ENCODE results near the gene KMT2C. TPM values are rescaled to one million over a fixed set of nuclear protein-coding genes. Genes with fewer than 3 reads are reported as not detected.

Gene KMT2C
- total RNA-seq (2014; rRNA removed; shearing (Covaris generic)) (47.5 and 51.9 TPM in 2 replicates), total RNA-seq (2022) (86.8 and 105 TPM in 2 replicates), Bru-seq, nascent RNA (percentile 94 among the genes with signal in this experiment), BruChase-seq, experiment 1, labeled RNA remaining after a 6-hour chase (percentile 89 among the genes with signal in this experiment), BruChase-seq, experiment 2, labeled RNA remaining after a 2-hour chase (percentile 90 among the genes with signal in this experiment)
- long read RNA-seq, partial matches to known transcripts: 12 of 29 reads
- long read RNA-seq, other reads (novel, unspliced or antisense): 16 of 29 reads

- Histone ChIP-seq H4K20me1 (ENCODE audit: insufficient read depth, low read length) (peaks cover 18% of the 10 kb centered on the region), H3K36me3 (ENCODE audit: insufficient read depth, low read length) (no peaks in the 10 kb centered on the region), H2AFZ (ENCODE audit: low read length) (peak within 1 kb of the TSS; percentile 99), H3K4me2 (ENCODE audit: low read length) (peak within 1 kb of the TSS; percentile 91), H3K27ac (ENCODE audit: low read depth, low read length, poor library complexity, severe bottlenecking) (peak within 1 kb of the TSS; percentile 82), H3K9me2 (ENCODE audit: insufficient read depth, low read length) (no peaks in the 10 kb centered on the region), H3K9me3 (ENCODE audit: low read length) (no peaks in the 10 kb centered on the region), H3K4me3 (ENCODE audit: low read depth, low read length, poor library complexity, severe bottlenecking) (peak within 1 kb of the TSS; percentile 100), H3K4me1 (ENCODE audit: insufficient read depth, low read length, poor library complexity, severe bottlenecking) (peaks cover 29% of the 10 kb centered on the region), H3K79me2 (ENCODE audit: insufficient read depth, low read depth, low read length) (peaks cover 46% of the 10 kb centered on the region)
- POLR2A ChIA-PET: no interaction called here
- DNase-seq (ENCODE audit: low spot score): peak; percentile 58
- intact Hi-C loops (cut with micrococcal nuclease; ENCODE audit: unreplicated experiment): loop anchor here (1.0 to 10.0 kb wide), 4 partner anchors 28 to 1091 kb away; partner anchors contain the start of genes NUB1 and XRCC2
- BruUV-seq (replicated peaks): no TSS peak
- CTCF ChIA-PET (ENCODE audit: unreplicated experiment): no interaction called here
- TF ChIP-seq CTCF (conservative IDR thresholded peaks at IDR 0.05; ENCODE audit: low read length): no peak
- no peak for TF ChIP-seq EZH2phosphoT487 (IDR thresholded peaks at IDR 0.05; ENCODE audit: borderline replicate concordance, low read depth, low read length)
Measured at GRCh38 chr7:152435384-152436110, at the start of gene KMT2C. TSS of gene KMT2C (minus strand) at chr7:152436003. CDS start at chr7:152435786, 217 bp downstream.

- DNase-seq (ENCODE audit: low spot score): no peak
- Histone ChIP-seq H2AFZ (ENCODE audit: low read length) (no peak overlapping the region), H3K36me3 (ENCODE audit: insufficient read depth, low read length) (no peaks in the 10 kb centered on the region), H3K9me2 (ENCODE audit: insufficient read depth, low read length) (no peaks in the 10 kb centered on the region), H4K20me1 (ENCODE audit: insufficient read depth, low read length) (no peaks in the 10 kb centered on the region), H3K27ac (ENCODE audit: low read depth, low read length, poor library complexity, severe bottlenecking) (no peak overlapping the region), H3K4me2 (ENCODE audit: low read length) (no peak overlapping the region), H3K9me3 (ENCODE audit: low read length) (no peaks in the 10 kb centered on the region), H3K4me3 (ENCODE audit: low read depth, low read length, poor library complexity, severe bottlenecking) (no peak overlapping the region), H3K4me1 (ENCODE audit: insufficient read depth, low read length, poor library complexity, severe bottlenecking) (no peaks in the 10 kb centered on the region), H3K79me2 (ENCODE audit: insufficient read depth, low read depth, low read length) (no peaks in the 10 kb centered on the region)
- CTCF ChIA-PET (ENCODE audit: unreplicated experiment): no interaction called here
- TF ChIP-seq EZH2phosphoT487 (IDR thresholded peaks at IDR 0.05; ENCODE audit: borderline replicate concordance, low read depth, low read length) (no peak), CTCF (conservative IDR thresholded peaks at IDR 0.05; ENCODE audit: low read length) (no peak)
- POLR2A ChIA-PET: no interaction called here
- BruUV-seq (replicated peaks): no TSS peak
- intact Hi-C loops (cut with micrococcal nuclease; ENCODE audit: unreplicated experiment): no loop called here
Measured at GRCh38 chr7:152481082-152481481, 45.3 kb upstream of the KMT2C start.

- no peaks in the 10 kb centered on the region for H3K36me3 ChIP-seq (ENCODE audit: insufficient read depth, low read length)
- TF ChIP-seq CTCF (conservative IDR thresholded peaks at IDR 0.05; ENCODE audit: low read length) (no peak), EZH2phosphoT487 (IDR thresholded peaks at IDR 0.05; ENCODE audit: borderline replicate concordance, low read depth, low read length) (no peak)
- no peak overlapping the region for H3K4me3 ChIP-seq (ENCODE audit: low read depth, low read length, poor library complexity, severe bottlenecking)
- no peak for DNase-seq (ENCODE audit: low spot score)
- H4K20me1 ChIP-seq (ENCODE audit: insufficient read depth, low read length): no peaks in the 10 kb centered on the region
- intact Hi-C loops (cut with micrococcal nuclease; ENCODE audit: unreplicated experiment): no loop called here
- ChIA-PET CTCF (ENCODE audit: unreplicated experiment) (no interaction called here), POLR2A (no interaction called here)
- H3K4me1 ChIP-seq (ENCODE audit: insufficient read depth, low read length, poor library complexity, severe bottlenecking): no peaks in the 10 kb centered on the region
- H3K9me2 ChIP-seq (ENCODE audit: insufficient read depth, low read length): no peaks in the 10 kb centered on the region
- no peak overlapping the region for H2AFZ ChIP-seq (ENCODE audit: low read length)
- no peaks in the 10 kb centered on the region for H3K79me2 ChIP-seq (ENCODE audit: insufficient read depth, low read depth, low read length)
- H3K27ac ChIP-seq (ENCODE audit: low read depth, low read length, poor library complexity, severe bottlenecking): no peak overlapping the region
- no peak overlapping the region for H3K4me2 ChIP-seq (ENCODE audit: low read length)
- BruUV-seq (replicated peaks): no TSS peak
- no peaks in the 10 kb centered on the region for H3K9me3 ChIP-seq (ENCODE audit: low read length)
Measured at GRCh38 chr7:152480664-152481063, 44.9 kb upstream of the KMT2C start.

All from OCI-LY7 (cell line).